Suprapubic skin (tissue), 4 donors: Measurements from ENCODE around the gene RYR3. TPM values are rescaled to one million over a fixed set of nuclear protein-coding genes. Genes with fewer than 3 reads are reported as not detected.

Experiments
- DNase-seq, 2 donors: peaks; one replicate each; pipeline ENCODE4 v3.0.0-alpha.2; 2019; ENCODE audit warnings: low spot score in 2 of 2
- H3K27ac ChIP-seq: fragments of 200-600 bp; sonication (generic); one replicate; pipeline ENCODE4 v1.5.1; 2019
- H3K27me3 ChIP-seq: fragments of 200-600 bp; sonication (generic); one replicate; pipeline ENCODE4 v1.5.1; 2019
- H3K36me3 ChIP-seq: fragments of 200-600 bp; sonication (generic); one replicate; pipeline ENCODE4 v1.5.1; 2019
- H3K4me1 ChIP-seq: fragments of 200-600 bp; sonication (generic); one replicate; pipeline ENCODE4 v1.5.1; 2019
- H3K4me3 ChIP-seq: fragments of 200-600 bp; sonication (generic); one replicate; pipeline ENCODE4 v1.5.1; 2019; ENCODE audit warnings: mild to moderate bottlenecking
- H3K9me3 ChIP-seq: fragments of 200-600 bp; sonication (generic); one replicate; pipeline ENCODE4 v1.5.1; 2019
- EP300 ChIP-seq: sonication (generic); formaldehyde crosslinking; IDR thresholded peaks from one replicate; pipeline ENCODE4 v1.6.1; 2017; ENCODE audit warnings: antibody characterized with exemption
- POLR2A ChIP-seq, 2 donors: fragments of 450-650 bp; IDR thresholded peaks; one replicate each; pipeline ENCODE4 v1.6.1; 2017; ENCODE audit warnings: antibody characterized with exemption in 2 of 2, mild to moderate bottlenecking in 2 of 2, moderate library complexity in 2 of 2
- POLR2AphosphoS5 ChIP-seq, 3 donors: sonication (generic); formaldehyde crosslinking; IDR thresholded peaks; one replicate each; pipeline ENCODE4 v1.6.1; 2017; ENCODE audit warnings: antibody characterized with exemption in 3 of 3
- WGBS: methylation state at CpG from one replicate; pipeline ENCODE4 v1.1.5; 2018; 5-methylcytosine and 5-hydroxymethylcytosine counted together
- total RNA-seq, 4 donors: library from RNA; depleted of rRNA; stranded (reverse); fragments of >200 nt; gene quantifications; one replicate each; pipeline ENCODE4 v1.1.0, GENCODE V29; 2016
- TF ChIP-seq, protein P1 (sequence below), 2 donors: fragments of 200-600 bp in 1 of 2; fragments of 450-650 bp in 1 of 2; sonication (generic) in 1 of 2; IDR thresholded peaks; one replicate each; pipeline ENCODE4 v1.5.1; 2016 to 2019; ENCODE audit warnings: antibody characterized with exemption in 2 of 2, mild to moderate bottlenecking in 1 of 2, moderate library complexity in 1 of 2

The RYR3 gene
- total RNA-seq, 4 donors from 2014 or later = 0.38 to 2.0 (median 0.80) TPM

DNA sequence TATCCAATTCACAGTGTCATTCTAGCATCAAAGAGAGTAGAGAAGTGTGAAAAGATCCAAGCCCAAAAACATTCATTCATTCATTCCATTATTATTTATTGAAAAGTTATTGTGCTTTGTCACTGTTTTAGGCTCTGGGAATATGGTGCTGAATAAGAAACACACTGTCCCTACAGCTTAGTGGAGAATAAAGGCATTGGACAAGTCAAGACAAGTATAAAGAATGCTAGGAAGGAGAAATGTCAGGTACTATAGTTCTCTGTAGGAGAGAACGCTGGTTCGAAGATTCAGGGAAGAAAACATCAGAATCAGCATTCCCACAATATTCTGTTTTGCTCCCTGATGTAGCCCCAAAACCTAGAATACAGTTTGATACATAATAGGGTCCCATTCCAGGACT, 528.8 kb downstream of the RYR3 start:
- WGBS = 61% methylated on average over 2 of the region's 2 CpGs
- Histone ChIP-seq H3K4me3 (no peak overlapping the region), H3K9me3 (no peaks in the 10 kb centered on the region), H3K27ac (no peak overlapping the region), H3K27me3 (no peaks in the 10 kb centered on the region), H3K36me3 (no peaks in the 10 kb centered on the region), H3K4me1 (no peaks in the 10 kb centered on the region)
- TF ChIP-seq POLR2A (IDR thresholded peaks at IDR 0.05) (no peak), EP300 (no peak), POLR2AphosphoS5 (IDR thresholded peaks at IDR 0.05) (no peak)
- TF ChIP-seq, protein P1, sequence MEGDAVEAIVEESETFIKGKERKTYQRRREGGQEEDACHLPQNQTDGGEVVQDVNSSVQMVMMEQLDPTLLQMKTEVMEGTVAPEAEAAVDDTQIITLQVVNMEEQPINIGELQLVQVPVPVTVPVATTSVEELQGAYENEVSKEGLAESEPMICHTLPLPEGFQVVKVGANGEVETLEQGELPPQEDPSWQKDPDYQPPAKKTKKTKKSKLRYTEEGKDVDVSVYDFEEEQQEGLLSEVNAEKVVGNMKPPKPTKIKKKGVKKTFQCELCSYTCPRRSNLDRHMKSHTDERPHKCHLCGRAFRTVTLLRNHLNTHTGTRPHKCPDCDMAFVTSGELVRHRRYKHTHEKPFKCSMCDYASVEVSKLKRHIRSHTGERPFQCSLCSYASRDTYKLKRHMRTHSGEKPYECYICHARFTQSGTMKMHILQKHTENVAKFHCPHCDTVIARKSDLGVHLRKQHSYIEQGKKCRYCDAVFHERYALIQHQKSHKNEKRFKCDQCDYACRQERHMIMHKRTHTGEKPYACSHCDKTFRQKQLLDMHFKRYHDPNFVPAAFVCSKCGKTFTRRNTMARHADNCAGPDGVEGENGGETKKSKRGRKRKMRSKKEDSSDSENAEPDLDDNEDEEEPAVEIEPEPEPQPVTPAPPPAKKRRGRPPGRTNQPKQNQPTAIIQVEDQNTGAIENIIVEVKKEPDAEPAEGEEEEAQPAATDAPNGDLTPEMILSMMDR (IDR thresholded peaks at IDR 0.05) = no peak
- DNase-seq = no peak

DNA sequence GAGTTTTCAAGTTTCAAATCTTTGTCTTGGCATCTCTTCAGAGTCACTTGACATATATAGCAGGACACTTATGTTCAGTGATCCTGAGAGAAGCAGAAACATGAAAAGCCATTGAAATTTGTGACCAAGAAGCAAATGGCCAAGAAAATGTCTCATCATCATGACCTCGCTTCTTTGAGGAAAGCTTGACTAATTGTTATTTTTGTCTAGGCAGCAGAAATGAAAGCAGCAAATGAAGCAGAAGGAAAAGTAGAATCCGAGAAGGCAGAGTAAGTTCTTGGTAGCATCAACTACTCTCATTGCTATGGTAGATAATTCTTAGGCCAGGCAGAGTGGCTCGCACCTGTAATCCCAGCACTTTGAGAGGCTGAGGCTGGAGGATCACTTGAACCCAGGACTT, 529.8 kb downstream of the RYR3 start:
- Histone ChIP-seq H3K4me1 (no peaks in the 10 kb centered on the region), H3K36me3 (no peaks in the 10 kb centered on the region), H3K27ac (no peak overlapping the region), H3K4me3 (no peak overlapping the region), H3K27me3 (no peaks in the 10 kb centered on the region), H3K9me3 (no peaks in the 10 kb centered on the region)
- TF ChIP-seq POLR2AphosphoS5 (IDR thresholded peaks at IDR 0.05) (no peak), POLR2A (IDR thresholded peaks at IDR 0.05) (no peak), EP300 (no peak)
- TF ChIP-seq, protein P1 (IDR thresholded peaks at IDR 0.05) = no peak
- no peak for DNase-seq
- 93% methylated on average over 3 of the region's 3 CpGs for WGBS

DNA sequence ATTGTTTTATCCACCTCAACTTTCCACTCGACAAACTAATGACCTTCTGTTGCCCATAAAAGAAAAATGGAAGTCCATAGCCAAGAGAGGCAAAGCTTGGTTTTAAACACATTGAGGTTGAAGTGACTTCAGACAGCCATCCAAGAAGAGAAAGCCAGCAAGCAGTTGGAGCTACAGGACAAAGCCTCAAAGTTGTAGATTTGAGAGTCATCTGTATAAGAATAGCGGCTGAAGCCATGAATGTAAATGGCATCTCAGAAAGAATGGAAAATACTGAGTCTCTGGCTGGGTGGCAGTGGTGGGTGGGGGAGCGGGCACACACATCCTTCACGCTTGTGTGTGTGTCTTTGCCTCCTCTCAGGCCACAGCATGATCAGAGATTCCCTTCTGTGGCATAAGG, 533.4 kb downstream of the RYR3 start:
- Histone ChIP-seq H3K27ac (no peak overlapping the region), H3K4me1 (no peaks in the 10 kb centered on the region), H3K36me3 (no peaks in the 10 kb centered on the region), H3K4me3 (no peak overlapping the region), H3K27me3 (no peaks in the 10 kb centered on the region), H3K9me3 (no peaks in the 10 kb centered on the region)
- 91% methylated on average over 4 of the region's 4 CpGs for WGBS
- TF ChIP-seq, protein P1 (IDR thresholded peaks at IDR 0.05) = no peak
- no peak for TF ChIP-seq POLR2AphosphoS5 (IDR thresholded peaks at IDR 0.05)
- no peak for TF ChIP-seq EP300
- TF ChIP-seq POLR2A (IDR thresholded peaks at IDR 0.05) = no peak
- no peak for DNase-seq

DNA sequence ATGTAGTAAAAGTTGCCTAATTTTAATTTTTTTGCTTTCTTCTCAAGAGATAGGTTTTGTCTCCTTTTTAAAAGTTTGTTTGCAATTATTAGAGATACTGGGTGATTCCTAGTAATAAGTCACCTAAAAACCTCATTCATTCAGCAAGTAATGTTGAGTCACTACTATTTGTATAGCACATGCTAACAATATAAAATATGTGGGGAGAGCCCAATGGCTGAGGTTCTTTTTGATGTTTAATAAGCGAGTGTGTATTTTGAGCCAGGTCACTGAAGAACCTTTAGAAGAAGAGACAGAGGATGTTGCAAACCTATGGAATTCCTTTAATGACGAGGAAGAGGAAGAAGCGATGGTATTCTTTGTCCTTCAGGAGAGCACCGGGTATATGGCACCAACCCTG, 533.8 kb downstream of the RYR3 start:
- Histone ChIP-seq H3K36me3 (no peaks in the 10 kb centered on the region), H3K4me1 (no peaks in the 10 kb centered on the region), H3K27me3 (no peaks in the 10 kb centered on the region), H3K4me3 (no peak overlapping the region), H3K27ac (no peak overlapping the region), H3K9me3 (no peaks in the 10 kb centered on the region)
- 94% methylated on average over 4 of the region's 4 CpGs for WGBS
- TF ChIP-seq, protein P1 (IDR thresholded peaks at IDR 0.05) = no peak
- no peak for TF ChIP-seq POLR2A (IDR thresholded peaks at IDR 0.05)
- no peak for TF ChIP-seq POLR2AphosphoS5 (IDR thresholded peaks at IDR 0.05)
- TF ChIP-seq EP300 = no peak
- DNase-seq = no peak

DNA sequence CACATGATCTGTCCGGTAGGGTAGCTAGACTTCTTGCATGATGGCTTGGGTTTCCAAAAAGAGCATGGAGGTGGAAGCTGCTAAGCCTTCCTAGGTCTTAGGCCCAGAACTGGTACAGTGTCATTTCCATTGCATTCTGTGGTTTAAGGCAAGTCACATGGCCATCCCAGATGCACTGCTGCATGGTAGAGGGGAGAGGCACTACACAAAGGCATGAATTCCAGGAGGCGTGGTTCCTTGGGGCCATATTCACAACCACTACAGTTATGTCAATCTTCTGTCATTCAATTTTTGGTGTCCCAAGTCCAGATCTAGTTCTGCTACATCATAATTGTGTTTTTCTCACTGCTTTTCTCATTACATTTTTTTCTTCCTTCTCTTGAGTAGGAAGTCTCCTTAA, 535.4 kb downstream of the RYR3 start:
- Histone ChIP-seq H3K27me3 (no peaks in the 10 kb centered on the region), H3K27ac (no peak overlapping the region), H3K9me3 (no peaks in the 10 kb centered on the region), H3K36me3 (no peaks in the 10 kb centered on the region), H3K4me1 (no peaks in the 10 kb centered on the region), H3K4me3 (no peak overlapping the region)
- no peak for DNase-seq
- 85% methylated on average over 2 of the region's 2 CpGs for WGBS
- TF ChIP-seq, protein P1 (IDR thresholded peaks at IDR 0.05) = no peak
